ENCODE measurements around the gene TBX10. TPM values are rescaled to one million over a fixed set of nuclear protein-coding genes. Genes with fewer than 3 reads are reported as not detected.

Gene TBX10
- total RNA-seq, 2 experiments from 2014 or later = not detected

- no peak for TF ChIP-seq CTCF (IDR thresholded peaks at IDR 0.05)
- ChIA-PET POLR2A (interaction anchor here (0.5 to 4.5 kb wide), 12 partner anchors 13 to 389 kb away, joined by 3 to 51 read pairs (median 5); partner anchors contain the start of genes ACY3, GSTP1 and POLD4), CTCF (interaction anchor here (0.7 to 3.7 kb wide), 20 partner anchors 9 to 388 kb away, joined by 3 to 38 read pairs (median 5); partner anchors contain the start of genes ACY3, GSTP1 and TBX10)
- Mint-ChIP-seq H3K9me3 (no peaks in the 10 kb centered on the region), H3K36me3 (ENCODE audit: low read depth) (no peaks in the 10 kb centered on the region), H3K4me1 (ENCODE audit: low read depth) (peaks cover 6% of the 10 kb centered on the region), H3K27ac (no peak overlapping the region), H3K27me3 (no peaks in the 10 kb centered on the region), H3K4me3 (peak overlapping the region; percentile 59)
- Histone ChIP-seq H3K27ac (ENCODE audit: low read depth in 1 of 2, low read length in 2 of 2) (peak overlapping the region in 1 of 2 donors; percentile 30), H3K36me3 (ENCODE audit: insufficient read depth, low read length) (no peaks in the 10 kb centered on the region), H3K4me3 (ENCODE audit: low read length) (no peak overlapping the region), H3K4me1 (ENCODE audit: insufficient read depth, low read length) (peaks cover 22% of the 10 kb centered on the region), H3K9me3 (ENCODE audit: control insufficient read depth in 1 of 2, insufficient read depth in 1 of 2, low read length in 2 of 2) (no peaks in the 10 kb centered on the region), H3K27me3 (ENCODE audit: control insufficient read depth in 1 of 2, insufficient read depth in 2 of 2, low read length in 2 of 2) (no peaks in the 10 kb centered on the region)
- no peak for ATAC-seq (ENCODE audit: poor library complexity)
- peak in 1 of 14 experiments; percentile 33 for DNase-seq
- intact Hi-C loops (cut with DNase I, micrococcal nuclease) = loop anchor here (1.0 kb wide), 4 partner anchors 15 to 84 kb away; partner anchors contain the start of gene NDUFV1 (in 1 of the 2)
Measured at GRCh38 chr11:67628710-67629385, 10.7 kb downstream of the TBX10 start.

GRCh38 chr11:67627812-67628624 lies 11.5 kb downstream of the TBX10 start:
- Mint-ChIP-seq H3K9me3 (no peaks in the 10 kb centered on the region), H3K4me1 (ENCODE audit: low read depth) (peaks cover 6% of the 10 kb centered on the region), H3K27ac (no peak overlapping the region), H3K4me3 (peak overlapping the region; percentile 56), H3K36me3 (ENCODE audit: low read depth) (no peaks in the 10 kb centered on the region), H3K27me3 (no peaks in the 10 kb centered on the region)
- no peaks in the 10 kb centered on the region for H3K27me3 ChIP-seq (ENCODE audit: control insufficient read depth in 1 of 2, insufficient read depth in 2 of 2, low read length in 2 of 2)
- intact Hi-C loops (cut with DNase I, micrococcal nuclease) = no loop called here
- POLR2A ChIA-PET = interaction anchor here (2.6 to 4.5 kb wide), 4 partner anchors 14 to 45 kb away, joined by 16 to 51 read pairs (median 30); partner anchors contain the start of genes ACY3 and GSTP1
- H3K4me3 ChIP-seq (ENCODE audit: low read length) = no peak overlapping the region
- DNase-seq (peak in 3 of 14 experiments; percentile 2 to 33 (median 31)), ATAC-seq (ENCODE audit: poor library complexity) (no peak)
- CTCF ChIA-PET = interaction anchor here (1.6 to 3.7 kb wide), 6 partner anchors 11 to 31 kb away, joined by 7 to 38 read pairs (median 12); partner anchors contain the start of genes ACY3 and TBX10
- TF ChIP-seq CTCF (IDR thresholded peaks at IDR 0.05) = no peak
- no peaks in the 10 kb centered on the region for H3K9me3 ChIP-seq (ENCODE audit: control insufficient read depth in 1 of 2, insufficient read depth in 1 of 2, low read length in 2 of 2)
- H3K4me1 ChIP-seq (ENCODE audit: insufficient read depth, low read length) = peaks cover 22% of the 10 kb centered on the region
- H3K36me3 ChIP-seq (ENCODE audit: insufficient read depth, low read length) = no peaks in the 10 kb centered on the region
- no peak overlapping the region for H3K27ac ChIP-seq (ENCODE audit: low read depth in 1 of 2, low read length in 2 of 2)

GRCh38 chr11:67627441-67627811 lies 12.1 kb downstream of the TBX10 start:
- ATAC-seq (ENCODE audit: poor library complexity) = no peak
- ChIA-PET CTCF (no interaction called here), POLR2A (interaction anchor here (3.8 to 4.5 kb wide), 2 partner anchors 23 to 44 kb away, joined by 16 to 51 read pairs; partner anchors contain the start of genes ACY3 and GSTP1)
- DNase-seq = no peak
- peak overlapping the region; percentile 66 for H3K4me3 Mint-ChIP-seq
- TF ChIP-seq CTCF (IDR thresholded peaks at IDR 0.05) = no peak
- Histone ChIP-seq H3K36me3 (ENCODE audit: insufficient read depth, low read length) (no peaks in the 10 kb centered on the region), H3K9me3 (ENCODE audit: control insufficient read depth in 1 of 2, insufficient read depth in 1 of 2, low read length in 2 of 2) (no peaks in the 10 kb centered on the region), H3K4me1 (ENCODE audit: insufficient read depth, low read length) (peaks cover 22% of the 10 kb centered on the region), H3K4me3 (ENCODE audit: low read length) (no peak overlapping the region), H3K27me3 (ENCODE audit: control insufficient read depth in 1 of 2, insufficient read depth in 2 of 2, low read length in 2 of 2) (no peaks in the 10 kb centered on the region), H3K27ac (ENCODE audit: low read depth in 1 of 2, low read length in 2 of 2) (no peak overlapping the region)
- no peaks in the 10 kb centered on the region for H3K36me3 Mint-ChIP-seq (ENCODE audit: low read depth)
- H3K4me1 Mint-ChIP-seq (ENCODE audit: low read depth) = peaks cover 6% of the 10 kb centered on the region
- no peaks in the 10 kb centered on the region for H3K9me3 Mint-ChIP-seq
- H3K27ac Mint-ChIP-seq = no peak overlapping the region
- intact Hi-C loops (cut with DNase I, micrococcal nuclease) = no loop called here
- no peaks in the 10 kb centered on the region for H3K27me3 Mint-ChIP-seq

Data from CD4-positive, alpha-beta T cell (primary cell).